Glutamatergic neuron (in vitro differentiated cells): ENCODE measurements around the gene HS3ST6. TPM values are rescaled to one million over a fixed set of nuclear protein-coding genes. Genes with fewer than 3 reads are reported as not detected.
"Not testable (repeated sequence)": the region's sequence is repeated elsewhere in the genome, so short reads cannot be mapped to it uniquely, and the experiment has no call there.

Experiments
- DNase-seq: peaks from one replicate; pipeline ENCODE4 v3.0.0; 2022
- H3K27ac Mint-ChIP-seq: one replicate; pipeline ENCODE4 v1.8.0; 2020; ENCODE audit warnings: mild to moderate bottlenecking, mixed read lengths, inconsistent platforms; ENCODE audit not compliant: unreplicated experiment
- H3K27me3 Mint-ChIP-seq: one replicate; pipeline ENCODE4 v1.8.0; 2020; ENCODE audit warnings: mild to moderate bottlenecking, moderate library complexity, mixed read lengths, inconsistent platforms; ENCODE audit not compliant: unreplicated experiment
- H3K36me3 Mint-ChIP-seq: one replicate; pipeline ENCODE4 v1.8.0; 2020; ENCODE audit warnings: mild to moderate bottlenecking, mixed read lengths, inconsistent platforms; ENCODE audit not compliant: unreplicated experiment
- H3K4me1 Mint-ChIP-seq: one replicate; pipeline ENCODE4 v1.8.0; 2020; ENCODE audit warnings: mild to moderate bottlenecking, low read depth, mixed read lengths, inconsistent platforms; ENCODE audit not compliant: unreplicated experiment
- H3K4me3 Mint-ChIP-seq: one replicate; pipeline ENCODE4 v1.8.0; 2020; ENCODE audit warnings: mild to moderate bottlenecking, mixed read lengths, inconsistent platforms; ENCODE audit not compliant: unreplicated experiment
- H3K9me3 Mint-ChIP-seq: one replicate; pipeline ENCODE4 v1.8.0; 2020; ENCODE audit warnings: mild to moderate bottlenecking, moderate library complexity, mixed read lengths, inconsistent platforms; ENCODE audit not compliant: unreplicated experiment
- total RNA-seq: library from RNA; stranded (reverse); fragmentation: NEBNext Ultra II Directional; extraction: Animal tissue kit (Norgen Biotek cat#: 25700); gene quantifications from one replicate; pipeline ENCODE4 v1.2.1, GENCODE V29; 2021; ENCODE audit not compliant: unreplicated experiment
- TF ChIP-seq, protein P1 (sequence below): fragments of 200-600 bp; sonication (generic); IDR thresholded peaks from one replicate; pipeline ENCODE4 v1.5.0; 2021; ENCODE audit not compliant: partially characterized antibody, unreplicated experiment

HS3ST6 gene
- total RNA-seq, 1 donor from 2014 or later, result 7.8 TPM

DNA sequence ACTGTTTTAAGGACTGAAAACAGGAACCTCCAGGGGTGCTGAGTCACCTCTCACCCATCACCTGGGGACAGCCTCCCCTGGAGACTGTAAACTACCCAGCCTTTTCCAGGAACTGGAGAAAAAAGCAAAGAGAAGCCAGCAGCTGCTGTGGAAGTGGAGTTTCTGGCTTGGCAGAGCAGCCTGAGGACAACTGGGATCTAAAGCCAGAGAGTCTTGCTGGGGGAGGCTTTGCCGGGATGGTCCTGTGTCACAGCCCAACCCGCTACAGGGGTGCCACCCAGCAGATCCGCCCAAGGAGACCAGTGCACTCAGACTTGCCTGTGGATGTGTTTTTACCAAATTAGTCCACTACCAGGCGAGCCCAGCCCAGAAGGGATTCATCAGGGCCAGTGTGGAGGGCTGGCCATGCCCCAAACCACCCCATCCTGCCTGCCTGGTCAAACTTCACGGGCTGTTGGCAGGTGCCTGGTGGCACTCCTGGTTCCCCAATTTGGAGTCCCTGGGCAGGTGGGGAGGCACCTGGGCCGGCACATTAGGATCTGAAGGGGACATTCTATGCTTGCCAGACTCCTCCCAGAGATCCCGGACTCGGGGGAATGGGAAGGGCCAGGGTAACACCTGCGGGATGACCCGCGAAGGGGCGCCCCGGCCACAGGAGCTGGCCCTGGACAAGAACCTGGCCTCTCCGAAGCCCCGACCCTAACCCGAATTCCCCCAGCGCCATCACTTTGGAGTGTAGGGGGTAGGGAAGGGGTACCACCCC lies 24.0 kb upstream of the HS3ST6 start:
- H3K27me3 Mint-ChIP-seq, result peaks cover 1% of the 10 kb centered on the region
- H3K27ac Mint-ChIP-seq, result peak overlapping the region; percentile 59
- no peak for DNase-seq
- H3K4me3 Mint-ChIP-seq, result peak overlapping the region; percentile 82
- H3K36me3 Mint-ChIP-seq, result no peaks in the 10 kb centered on the region
- TF ChIP-seq, protein P1, sequence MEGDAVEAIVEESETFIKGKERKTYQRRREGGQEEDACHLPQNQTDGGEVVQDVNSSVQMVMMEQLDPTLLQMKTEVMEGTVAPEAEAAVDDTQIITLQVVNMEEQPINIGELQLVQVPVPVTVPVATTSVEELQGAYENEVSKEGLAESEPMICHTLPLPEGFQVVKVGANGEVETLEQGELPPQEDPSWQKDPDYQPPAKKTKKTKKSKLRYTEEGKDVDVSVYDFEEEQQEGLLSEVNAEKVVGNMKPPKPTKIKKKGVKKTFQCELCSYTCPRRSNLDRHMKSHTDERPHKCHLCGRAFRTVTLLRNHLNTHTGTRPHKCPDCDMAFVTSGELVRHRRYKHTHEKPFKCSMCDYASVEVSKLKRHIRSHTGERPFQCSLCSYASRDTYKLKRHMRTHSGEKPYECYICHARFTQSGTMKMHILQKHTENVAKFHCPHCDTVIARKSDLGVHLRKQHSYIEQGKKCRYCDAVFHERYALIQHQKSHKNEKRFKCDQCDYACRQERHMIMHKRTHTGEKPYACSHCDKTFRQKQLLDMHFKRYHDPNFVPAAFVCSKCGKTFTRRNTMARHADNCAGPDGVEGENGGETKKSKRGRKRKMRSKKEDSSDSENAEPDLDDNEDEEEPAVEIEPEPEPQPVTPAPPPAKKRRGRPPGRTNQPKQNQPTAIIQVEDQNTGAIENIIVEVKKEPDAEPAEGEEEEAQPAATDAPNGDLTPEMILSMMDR, result no peak
- peaks cover 3% of the 10 kb centered on the region for H3K9me3 Mint-ChIP-seq
- peaks cover 10% of the 10 kb centered on the region for H3K4me1 Mint-ChIP-seq

DNA sequence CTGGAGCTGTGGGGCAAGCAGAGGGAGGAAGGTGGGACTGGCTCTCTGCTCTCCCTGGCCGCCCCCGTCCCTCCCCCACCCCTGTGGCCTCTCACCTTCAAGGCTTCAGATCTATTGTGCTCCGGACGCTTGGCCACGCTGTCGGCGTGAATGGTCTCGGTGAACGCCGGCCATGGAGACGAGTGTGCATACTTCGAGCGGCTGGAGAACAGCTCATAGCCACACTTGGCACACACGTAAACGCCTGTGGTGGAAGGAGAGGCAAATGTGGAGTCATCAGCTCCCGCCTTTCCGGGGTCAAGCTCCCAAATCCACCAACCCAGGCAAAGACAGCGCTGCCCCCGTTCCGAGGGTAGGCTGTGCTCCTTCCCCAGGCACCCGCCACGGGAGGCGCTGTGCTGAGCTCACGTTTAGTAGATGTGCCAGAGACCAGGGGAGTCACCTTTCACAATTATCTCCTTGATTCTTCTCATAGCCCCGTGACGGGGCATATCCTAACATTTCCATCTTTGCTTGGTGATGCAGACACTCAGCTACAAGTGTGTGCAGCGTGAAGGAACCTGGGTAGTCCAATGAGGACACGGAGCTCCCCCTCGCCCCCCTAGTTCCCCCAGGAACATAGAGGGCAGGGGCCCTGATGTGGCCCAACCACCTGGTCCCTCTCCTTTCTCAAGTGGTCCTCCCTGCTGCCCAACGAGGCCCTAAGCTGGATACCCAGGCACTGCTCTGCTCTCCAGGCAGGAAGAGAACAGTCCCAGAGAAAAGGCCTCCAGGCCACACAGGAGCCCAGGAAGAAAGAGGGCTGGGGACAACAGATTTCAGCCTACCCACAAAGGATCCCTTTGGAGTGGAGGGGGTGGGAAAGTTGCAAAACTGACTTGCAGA lies 23.2 kb upstream of the HS3ST6 start:
- no peaks in the 10 kb centered on the region for H3K36me3 Mint-ChIP-seq
- peak overlapping the region; percentile 82 for H3K4me3 Mint-ChIP-seq
- H3K4me1 Mint-ChIP-seq, result peaks cover 10% of the 10 kb centered on the region
- TF ChIP-seq, protein P1, result no peak
- H3K9me3 Mint-ChIP-seq, result peaks cover 3% of the 10 kb centered on the region
- H3K27ac Mint-ChIP-seq, result peak overlapping the region; percentile 84
- peaks cover 1% of the 10 kb centered on the region for H3K27me3 Mint-ChIP-seq
- peak; percentile 60 for DNase-seq

DNA sequence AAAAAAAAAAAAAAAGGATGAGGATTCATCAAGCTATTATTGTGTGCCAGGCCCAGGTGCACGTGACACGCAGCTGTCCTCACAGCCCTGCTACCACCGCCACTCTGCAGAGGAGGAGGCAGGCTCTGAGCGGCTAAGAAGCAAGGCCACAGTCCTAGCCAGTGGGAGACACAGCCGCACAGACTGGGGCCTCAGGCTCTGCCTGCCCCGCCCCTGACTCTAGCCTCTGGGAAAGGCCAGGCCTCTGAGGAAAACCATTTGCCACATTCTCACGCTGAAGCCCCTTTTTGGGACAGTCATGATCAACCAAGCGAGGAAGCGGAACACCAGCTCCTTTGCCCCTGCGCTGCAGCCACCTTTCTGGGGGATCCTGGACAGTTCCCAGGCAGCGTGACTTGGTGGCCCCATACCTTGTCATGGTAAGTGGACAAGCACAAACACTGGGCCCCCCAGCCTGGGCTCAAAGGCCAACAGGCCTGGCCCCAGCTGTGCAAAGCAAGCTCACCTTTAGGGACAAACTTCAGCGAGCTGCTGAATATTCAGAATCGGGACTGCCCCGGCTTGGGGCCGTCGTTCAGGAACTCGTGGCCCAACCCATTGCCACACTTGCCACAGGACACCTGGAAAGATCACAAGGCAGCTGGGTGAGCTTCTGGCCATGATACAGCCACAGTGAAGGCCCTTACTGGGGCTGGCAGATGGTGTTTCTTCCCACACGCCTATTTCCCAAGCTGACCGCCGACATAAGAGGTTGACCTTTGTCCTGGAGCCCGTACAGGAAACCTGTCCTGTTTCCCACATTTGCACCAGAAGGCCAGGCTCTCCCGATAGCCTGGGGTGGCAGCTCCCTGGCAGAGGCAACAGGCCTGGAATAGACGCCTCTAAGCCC lies 22.3 kb upstream of the HS3ST6 start:
- no peaks in the 10 kb centered on the region for H3K36me3 Mint-ChIP-seq
- H3K4me3 Mint-ChIP-seq, result no peak overlapping the region
- peaks cover 3% of the 10 kb centered on the region for H3K9me3 Mint-ChIP-seq
- H3K27me3 Mint-ChIP-seq, result peaks cover 1% of the 10 kb centered on the region
- TF ChIP-seq, protein P1, result no peak
- no peak for DNase-seq
- peak overlapping the region; percentile 84 for H3K27ac Mint-ChIP-seq
- H3K4me1 Mint-ChIP-seq, result peaks cover 10% of the 10 kb centered on the region

DNA sequence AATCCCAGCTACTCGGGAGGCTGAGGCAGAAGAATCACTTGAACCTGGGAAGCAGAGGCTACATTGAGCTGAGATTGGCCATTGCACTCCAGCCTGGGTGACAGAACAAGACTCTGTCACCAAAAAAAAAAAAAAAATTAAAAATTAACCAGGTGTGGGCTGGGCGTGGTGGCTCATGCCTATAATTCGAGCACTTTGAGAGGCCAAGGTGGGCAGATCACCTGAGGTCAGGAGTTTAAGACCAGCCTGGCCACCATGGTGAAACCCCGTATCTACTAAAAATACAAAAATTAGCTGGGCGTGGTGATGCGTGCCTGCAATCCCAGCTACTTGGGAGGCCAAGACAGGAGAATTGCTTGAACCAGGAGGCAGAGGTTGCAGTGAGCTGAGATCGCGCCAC lies 21.6 kb upstream of the HS3ST6 start:
- peaks cover 10% of the 10 kb centered on the region for H3K4me1 Mint-ChIP-seq
- H3K4me3 Mint-ChIP-seq, result not testable (repeated sequence)

DNA sequence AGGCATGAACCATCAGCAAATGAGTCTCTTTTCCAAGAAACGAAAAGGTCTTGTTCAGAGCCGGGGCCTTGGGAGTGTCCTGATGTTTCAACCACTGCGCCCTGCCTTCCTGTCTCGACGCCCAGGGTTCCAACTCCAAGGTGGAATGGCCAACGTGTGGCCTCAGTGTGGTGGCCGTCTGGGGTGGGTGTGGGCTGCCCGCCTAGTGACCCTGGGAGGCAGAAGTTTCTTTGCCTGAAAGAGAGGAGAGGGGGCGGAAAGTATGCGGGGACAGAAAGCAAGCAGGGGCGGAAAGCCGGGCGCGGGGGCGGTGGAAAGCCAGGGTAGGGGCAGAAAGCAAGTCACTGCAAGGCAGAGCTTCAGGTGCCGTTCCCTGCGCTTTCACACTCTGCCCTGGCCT lies 20.7 kb upstream of the HS3ST6 start:
- Mint-ChIP-seq H3K4me1 (peaks cover 10% of the 10 kb centered on the region), H3K9me3 (peaks cover 3% of the 10 kb centered on the region), H3K27ac (no peak overlapping the region), H3K36me3 (no peaks in the 10 kb centered on the region), H3K4me3 (peak overlapping the region; percentile 34), H3K27me3 (peaks cover 1% of the 10 kb centered on the region)
- no peak for DNase-seq
- TF ChIP-seq, protein P1, result no peak

More for the DNA sequence above, 21.6 kb upstream of the HS3ST6 start:
- H3K36me3 Mint-ChIP-seq, H3K9me3 Mint-ChIP-seq, H3K27me3 Mint-ChIP-seq, H3K27ac Mint-ChIP-seq, DNase-seq: not testable (repeated sequence)
